Stimulated activated CD4-positive, alpha-beta T cell treated with anti-CD3 and anti-CD28 coated beads, Interleukin-1b, Interleukin-23, amount 100 ng/mL, for 48 hours (primary cell): ENCODE results near the gene SPATA31E1.

Experiments used
- DNase-seq: peaks from one replicate; pipeline ENCODE4 v3.0.0-alpha.2; 2020

SPATA31E1 gene

DNA sequence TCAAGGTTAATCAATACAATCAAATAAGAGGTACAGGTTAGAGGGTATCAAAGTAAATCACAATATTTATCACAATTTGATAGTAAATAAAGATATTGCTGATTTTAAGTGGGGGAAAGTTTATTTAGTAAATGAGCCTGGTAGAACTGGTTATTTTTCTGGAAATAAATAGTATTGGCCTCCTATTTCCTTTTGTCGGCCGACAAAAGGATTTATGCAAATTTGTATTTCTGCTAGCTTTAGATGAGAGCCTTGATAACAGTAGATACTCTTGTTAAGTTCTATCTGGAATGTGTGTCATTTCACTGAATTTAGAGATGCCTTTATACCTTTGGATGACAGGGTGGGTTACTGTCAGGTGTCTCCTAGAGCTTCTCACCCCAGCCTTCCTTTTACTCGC is 17.8 kb upstream of the SPATA31E1 start:
- DNase-seq, result no peak

DNA sequence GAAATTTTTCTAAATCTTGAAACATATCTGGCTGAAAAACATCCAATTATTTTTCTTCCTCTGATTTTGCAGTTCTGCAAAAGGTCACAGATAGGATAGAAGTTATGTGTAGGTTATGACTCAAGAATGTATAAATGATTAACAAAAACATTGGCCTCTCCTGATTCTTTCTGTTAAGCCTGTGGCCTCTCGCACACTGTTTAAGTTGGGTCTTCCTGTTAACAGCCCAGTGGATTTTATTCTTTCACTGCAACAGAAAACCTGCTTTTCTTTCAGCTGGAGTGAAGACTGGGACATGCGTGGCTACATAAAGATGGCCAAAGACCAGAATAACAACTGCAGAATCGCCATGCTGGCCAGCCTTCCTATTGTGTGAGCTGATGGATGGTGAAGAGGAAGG is 17.1 kb upstream of the SPATA31E1 start:
- DNase-seq, result no peak

DNA sequence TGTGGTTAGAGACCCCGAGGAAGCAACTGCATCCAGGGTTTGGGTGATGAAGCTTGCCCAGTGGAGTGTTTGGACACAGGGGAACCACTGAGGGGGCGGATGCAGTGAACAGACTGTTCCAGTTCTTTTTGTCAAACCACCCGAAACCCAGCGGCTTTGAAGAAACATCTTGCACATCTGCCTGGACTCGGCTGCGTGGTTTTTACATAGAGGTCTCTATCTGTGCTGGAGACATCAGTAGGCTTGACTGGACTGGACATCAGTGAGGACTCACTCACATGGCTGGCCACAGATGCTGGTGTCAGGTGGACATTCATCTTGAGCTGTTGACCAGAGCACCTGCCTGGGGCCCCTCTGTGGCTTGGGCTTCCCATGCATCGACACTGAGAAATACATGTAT is 15.3 kb upstream of the SPATA31E1 start:
- no peak for DNase-seq

DNA sequence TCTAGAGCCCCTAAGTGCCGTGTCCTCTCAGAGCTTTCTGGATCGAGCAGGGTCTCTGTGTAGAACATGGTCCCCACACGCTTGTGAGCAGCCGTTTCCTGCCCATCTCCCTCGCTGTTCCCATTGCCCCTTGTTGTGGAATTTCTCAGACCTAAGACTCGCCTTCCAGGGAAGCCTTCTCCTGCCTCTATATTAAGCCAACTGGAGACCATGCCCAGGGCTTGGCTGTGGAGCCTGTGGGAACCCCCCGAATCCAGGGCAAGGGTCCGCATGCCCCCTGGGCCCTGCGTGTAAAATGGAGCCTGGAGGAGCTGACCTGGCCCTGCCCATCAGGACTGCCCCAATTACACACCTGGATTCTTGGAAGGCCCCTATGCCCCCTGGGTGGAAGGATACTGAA is 14.5 kb upstream of the SPATA31E1 start:
- DNase-seq, result no peak

DNA sequence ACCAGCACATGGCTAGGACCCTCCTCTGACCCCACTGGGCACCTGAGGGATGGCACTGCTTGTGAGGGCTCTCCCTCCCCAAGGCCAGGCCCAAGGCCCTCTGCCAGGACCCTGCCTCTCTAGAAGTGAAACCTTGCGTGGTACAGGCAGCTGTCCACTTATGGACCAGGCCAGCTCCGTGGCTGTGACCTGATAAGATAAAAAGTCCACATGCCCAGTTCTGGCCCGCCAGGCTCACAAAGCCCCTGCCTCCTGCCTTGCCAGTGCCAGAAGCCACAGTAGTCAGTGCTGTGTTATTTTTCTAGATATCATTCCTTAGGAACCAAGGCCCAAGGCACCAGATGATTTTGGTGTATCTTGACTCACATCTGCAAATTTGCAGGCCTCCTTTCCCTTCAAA is 14.0 kb upstream of the SPATA31E1 start:
- DNase-seq, result no peak

DNA sequence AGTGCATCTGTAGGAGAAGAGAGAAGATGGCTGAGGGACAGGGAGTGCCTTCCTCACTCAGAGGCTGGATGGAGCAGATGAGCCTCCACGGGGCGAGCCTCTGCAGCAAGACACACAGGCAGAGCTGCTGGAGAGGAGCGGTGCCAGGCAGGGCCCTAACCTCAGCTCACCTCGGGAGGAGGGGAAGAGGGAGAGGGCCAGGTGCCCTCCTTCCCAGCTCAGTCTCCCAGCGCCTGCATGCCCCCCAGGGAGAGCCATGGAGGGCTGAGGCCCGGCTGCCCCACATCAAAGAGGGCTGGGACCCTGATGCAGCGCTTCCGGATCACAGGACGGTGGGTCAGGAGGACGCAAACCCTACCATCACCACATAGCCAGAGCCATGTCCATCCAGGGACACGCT is 13.6 kb upstream of the SPATA31E1 start:
- no peak for DNase-seq

DNA sequence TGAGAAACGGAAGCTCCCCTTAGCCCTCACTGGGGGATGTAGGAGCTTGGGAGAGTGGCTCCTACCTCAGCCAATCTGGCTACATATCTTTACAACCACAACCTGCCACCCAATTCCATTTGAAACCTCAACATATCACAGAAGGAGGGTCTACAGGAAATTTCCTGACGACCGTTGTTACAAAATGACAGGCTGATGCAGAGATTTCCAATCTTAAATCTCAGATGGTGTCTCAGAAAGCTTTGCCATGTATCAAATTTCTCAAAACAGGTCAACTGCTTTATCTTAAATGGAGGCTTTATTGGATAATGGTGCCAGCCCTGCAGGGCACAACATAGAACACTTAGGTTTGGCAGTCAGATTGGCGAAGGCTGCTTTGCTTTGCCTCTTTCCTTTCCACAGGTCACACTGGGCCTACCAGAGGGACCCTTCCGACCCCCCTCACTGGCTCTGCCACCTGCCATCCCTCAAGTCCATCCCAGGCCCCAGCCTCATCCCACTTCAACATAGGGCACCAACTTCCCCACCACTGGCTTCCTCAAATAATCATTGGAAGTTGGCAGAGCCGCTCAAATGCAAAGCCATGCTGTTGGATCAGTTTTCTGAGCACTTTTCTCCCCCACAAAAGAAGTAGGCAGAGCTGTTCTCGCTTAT is 11.1 kb upstream of the SPATA31E1 start:
- no peak for DNase-seq

DNA sequence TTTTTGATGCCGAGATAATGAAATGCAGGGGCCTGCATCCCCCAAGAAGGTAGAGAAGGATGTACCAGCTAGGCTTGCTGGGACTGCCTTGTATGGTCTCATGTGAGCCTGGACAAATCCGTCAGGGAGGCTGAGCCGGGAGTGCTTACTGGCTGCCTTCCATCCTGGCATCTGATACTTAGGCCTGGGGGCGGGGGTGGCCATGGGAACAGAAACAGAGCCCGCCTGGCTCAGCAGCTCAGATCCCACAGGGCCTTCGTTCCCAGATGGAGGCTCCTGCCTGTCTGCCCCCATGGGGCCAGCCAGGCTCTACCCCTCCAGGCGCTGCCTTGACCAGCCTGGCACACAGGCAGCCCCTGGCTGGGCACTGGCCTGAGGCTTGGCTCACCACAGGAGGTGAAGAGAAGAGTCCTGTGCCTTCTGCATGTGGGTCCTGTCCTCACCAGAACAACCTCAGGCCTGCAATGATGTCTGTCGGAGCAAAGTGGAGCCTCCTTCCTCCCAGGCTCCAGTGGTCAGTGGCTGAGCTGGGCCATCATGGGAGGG is 10.5 kb upstream of the SPATA31E1 start:
- no peak for DNase-seq

DNA sequence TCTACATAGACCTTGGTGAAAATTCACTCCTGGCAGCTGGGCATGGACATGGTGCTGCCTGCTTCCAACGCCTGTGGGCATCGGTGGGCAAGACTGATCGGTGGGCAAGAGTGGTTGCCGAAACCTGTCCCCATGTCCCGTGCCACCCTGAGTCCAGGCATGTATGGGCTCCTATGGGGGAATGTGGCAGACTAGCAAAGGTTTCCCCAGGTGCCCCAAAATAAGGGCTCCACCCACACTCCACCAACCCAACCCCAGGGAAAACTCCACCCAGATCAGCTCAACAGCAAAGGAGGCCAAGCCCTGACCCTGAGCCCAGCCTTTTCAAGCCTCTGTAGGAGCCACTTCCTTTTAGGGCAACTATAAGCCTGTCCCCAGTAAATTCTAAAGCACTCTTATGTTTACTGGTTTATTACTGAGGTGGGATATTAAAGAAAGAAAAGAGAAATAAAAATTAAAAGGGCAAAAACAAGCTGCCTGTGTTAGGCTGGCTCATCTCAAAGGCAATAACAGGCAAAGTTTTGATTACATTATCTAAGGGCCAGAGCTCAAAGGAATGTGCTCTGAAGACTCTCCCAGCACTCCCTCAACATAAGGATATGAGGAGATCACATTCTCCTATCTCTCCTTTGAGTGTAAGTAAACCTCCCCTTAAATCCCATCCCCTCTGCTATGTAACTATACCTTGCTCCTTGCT is 8.9 kb upstream of the SPATA31E1 start:
- DNase-seq, result no peak

DNA sequence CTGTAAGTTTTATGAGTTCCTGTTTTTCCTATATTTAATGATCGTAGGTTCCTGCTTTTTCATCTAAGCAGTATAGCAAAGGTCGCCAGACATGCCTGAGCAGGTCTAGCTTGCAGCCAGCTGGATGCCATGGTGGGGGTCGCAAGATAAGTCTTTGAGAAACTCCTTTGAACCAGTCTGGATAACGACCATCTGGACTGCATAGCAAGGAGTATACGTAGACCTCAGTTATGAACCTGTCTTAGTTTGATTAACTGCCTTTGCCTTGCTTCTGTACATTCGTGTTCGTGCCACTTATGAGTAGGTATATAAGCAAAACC is 8.4 kb upstream of the SPATA31E1 start:
- DNase-seq, result no peak

DNA sequence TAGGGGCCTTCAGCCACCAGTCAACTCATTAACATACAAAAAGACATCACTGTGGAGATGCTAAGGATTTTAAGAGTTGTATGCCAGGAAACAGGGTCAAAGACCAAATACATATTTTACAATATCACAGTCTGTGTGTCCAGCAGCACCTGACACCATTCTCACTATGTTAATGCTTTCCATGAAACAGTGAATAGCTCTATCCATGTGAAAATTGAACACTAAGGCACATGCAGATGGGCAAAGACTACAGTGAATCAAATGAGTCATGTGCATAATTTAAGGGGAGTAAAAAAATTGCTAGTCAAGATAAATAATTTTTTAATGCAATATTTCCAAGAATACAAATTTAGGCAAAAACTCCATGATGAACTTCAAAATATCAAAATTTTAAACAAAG is 7.6 kb upstream of the SPATA31E1 start:
- no peak for DNase-seq

DNA sequence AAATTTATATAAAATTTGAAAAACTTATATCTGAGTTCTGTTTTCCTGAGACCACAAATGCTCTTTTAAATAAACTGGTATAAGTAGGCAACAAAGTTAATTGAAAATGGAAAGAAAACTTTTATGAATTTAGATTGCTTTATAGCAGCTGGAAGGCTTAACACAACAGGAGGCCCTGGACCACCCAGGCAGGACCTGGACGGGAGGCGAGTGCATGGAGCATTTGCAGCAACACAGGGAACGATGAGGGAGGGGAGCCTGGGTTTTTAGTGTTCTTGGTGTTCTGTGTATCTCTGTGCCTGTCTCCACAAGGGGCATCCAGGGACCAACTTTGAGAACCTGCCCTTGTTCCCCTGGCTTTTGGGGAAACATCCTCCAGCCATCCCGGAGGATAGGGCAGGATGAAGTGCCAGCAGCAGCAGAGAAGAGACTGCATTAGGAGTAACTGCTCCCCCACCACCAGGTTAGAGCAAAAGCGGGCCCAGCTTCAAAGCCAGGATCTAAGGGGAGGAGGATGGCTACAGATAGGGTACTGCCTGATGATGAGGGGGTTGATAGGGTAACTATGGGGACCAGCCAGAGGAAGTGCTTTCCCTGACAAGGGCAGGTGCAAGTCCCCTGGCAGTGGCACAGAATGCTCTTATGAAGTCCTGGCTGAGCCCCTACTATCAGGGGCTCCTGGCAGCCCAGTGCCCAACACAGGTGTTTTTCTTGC is 6.7 kb upstream of the SPATA31E1 start:
- DNase-seq, result no peak

DNA sequence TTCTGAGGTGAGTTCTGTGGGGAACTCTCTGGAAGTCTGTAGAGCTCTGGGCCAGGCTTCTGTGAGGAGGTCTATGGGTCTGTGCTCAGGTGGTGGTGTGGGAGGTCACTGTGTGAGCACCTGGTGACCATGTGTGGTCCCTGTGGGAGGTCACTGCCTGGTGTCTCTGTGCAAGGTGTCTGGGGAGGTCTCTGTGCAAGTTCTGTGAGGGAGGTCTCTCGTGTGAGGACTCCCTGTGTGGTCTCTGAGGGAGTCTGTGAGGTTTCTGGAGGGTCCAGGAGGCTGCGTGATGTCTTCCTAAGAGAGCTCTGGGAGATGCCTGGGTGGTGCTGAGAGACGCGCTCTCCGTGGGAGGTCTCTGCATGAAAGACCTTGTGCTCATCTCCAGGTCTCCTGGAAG is 6.0 kb upstream of the SPATA31E1 start:
- no peak for DNase-seq

DNA sequence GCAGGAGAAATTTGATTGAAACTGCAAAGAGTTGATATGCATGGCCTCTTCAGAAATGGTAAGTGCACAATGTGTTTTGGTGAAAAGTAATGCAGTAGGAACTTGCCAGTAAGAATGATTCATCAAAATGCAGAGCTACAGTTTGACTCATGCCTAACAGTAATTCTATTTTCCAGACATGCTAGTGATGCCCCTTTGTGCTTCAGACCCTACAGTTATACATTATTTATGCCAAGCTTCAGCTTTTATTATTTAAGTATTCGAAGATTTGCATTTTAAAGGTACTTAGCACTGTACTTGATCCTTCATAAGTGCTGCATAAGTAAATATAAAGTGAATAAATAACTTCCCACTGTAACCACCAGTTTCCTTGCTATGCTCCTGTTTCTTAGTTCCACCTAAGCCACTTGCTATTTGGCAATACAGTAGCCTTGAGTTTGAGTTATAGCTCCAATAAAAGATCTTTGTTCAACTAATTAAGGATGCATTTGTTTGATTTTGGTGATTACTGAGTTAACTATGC is 3.6 kb upstream of the SPATA31E1 start:
- no peak for DNase-seq

DNA sequence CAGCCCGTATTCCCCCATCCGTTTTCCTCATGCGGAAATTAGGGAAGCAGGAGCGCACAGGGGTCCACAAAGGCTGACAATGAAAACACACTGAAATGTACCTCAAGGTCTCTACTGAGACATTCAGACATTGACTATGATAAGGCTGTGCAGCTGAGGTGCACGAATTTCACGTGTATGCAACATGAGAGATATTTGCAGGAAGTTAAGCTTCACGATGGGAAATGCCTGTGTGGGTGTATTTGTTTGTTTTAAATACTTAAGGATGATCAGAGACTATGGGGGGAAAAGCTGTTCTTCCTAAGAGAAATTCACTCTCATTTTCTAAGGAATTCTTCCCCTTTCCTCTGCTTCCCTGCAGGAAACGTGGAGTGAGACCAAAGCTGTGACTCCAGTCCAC is 2.6 kb upstream of the SPATA31E1 start:
- DNase-seq, result no peak

DNA sequence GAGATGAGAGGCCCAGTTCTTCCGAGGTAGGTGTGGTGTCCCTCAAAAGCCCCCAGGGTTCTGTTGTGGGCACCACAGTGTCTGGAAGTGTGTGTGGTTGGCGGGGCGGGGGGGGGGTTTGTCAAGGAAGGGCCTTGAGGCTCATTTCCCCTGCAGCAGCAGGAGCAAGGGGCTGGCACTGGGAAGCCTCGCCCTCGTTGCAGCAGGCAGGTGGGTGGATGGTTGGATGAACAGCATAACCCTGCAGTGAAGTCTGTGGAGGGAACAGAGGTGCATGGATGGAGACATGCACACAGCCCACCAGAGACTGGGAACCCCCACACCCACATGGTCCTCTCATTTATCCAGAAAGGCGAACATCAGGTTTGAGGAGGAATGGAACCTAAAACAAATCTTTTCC is 2.0 kb upstream of the SPATA31E1 start:
- no peak for DNase-seq

DNA sequence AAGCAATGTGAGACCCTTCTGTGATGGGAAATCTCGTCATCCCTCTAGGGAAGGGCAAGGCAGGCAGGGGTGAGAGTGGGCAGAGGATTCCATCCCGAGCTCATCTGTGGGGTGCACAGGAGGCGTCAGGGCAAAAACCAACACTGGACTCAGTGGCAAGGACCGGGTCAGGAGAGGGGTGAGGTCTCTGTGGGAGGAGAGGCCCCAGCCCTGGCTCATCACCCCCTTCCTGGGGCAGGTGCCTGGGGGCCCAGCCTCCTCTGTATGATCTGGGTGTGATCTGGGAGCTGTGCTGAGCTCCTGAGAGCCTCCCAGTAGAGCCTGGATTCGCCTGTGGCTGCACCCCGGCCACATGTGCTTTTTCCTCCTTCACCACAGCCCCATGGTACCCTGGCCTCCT is 597 bp downstream of the SPATA31E1 start:
- DNase-seq, result no peak

DNA sequence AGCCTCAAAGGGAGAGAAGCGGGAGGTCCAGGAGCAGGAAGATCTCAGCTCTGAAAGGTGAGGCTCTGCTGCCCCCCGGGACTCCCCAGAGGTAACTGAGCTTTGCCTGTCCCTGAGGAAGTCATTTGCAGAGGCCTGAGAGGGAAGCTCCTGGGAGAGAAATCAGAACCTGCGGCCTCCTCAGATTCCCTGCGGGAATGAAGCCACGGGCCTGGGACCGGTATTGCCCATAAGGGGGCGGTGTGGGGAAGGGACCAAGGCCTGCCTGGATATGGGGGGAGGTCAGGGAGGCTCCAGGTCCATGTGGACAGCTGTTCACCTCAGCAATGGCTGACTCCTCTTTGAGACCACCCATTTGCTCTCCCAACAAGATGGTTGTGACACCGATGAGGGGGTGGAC is 1.3 kb downstream of the SPATA31E1 start:
- no peak for DNase-seq

DNA sequence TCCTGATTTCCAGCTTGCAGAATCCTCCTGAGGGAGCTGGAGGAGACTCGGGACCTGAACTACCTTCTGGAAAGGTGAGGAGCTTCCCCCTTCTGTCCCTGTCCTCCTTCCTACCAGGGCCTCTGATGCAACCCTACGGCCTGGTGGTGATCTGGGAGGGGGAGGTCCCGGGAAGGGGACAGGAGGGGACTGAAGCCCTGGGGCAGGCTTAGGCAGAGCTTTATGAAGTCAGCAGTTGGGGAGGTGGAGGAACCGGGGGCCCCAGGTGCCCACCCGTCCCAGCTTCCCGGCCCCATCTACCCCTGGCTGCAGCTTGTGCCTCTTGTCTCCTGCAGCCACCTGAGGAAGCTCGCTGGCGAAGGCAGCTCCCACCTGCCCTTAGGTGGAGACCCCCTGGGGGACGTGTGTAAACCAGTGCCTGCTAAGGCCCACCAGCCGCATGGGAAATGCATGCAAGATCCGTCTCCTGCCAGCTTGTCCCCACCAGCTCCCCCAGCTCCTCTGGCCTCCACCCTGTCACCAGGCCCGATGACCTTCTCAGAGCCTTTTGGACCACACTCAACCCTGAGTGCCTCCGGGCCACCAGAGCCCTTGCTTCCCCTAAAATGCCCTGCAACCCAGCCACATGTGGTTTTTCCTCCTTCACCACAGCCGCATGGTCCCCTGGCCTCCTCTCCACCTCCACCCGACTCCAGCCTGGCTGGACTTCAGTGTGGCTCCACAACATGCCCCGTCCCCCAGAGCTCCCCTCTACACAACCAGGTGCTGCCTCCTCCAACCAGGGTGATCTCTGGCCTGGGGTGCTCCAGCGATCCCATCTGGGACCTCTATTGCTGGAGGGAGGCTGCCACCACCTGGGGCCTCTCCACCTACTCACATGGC is 2.1 kb downstream of the SPATA31E1 start:
- no peak for DNase-seq

DNA sequence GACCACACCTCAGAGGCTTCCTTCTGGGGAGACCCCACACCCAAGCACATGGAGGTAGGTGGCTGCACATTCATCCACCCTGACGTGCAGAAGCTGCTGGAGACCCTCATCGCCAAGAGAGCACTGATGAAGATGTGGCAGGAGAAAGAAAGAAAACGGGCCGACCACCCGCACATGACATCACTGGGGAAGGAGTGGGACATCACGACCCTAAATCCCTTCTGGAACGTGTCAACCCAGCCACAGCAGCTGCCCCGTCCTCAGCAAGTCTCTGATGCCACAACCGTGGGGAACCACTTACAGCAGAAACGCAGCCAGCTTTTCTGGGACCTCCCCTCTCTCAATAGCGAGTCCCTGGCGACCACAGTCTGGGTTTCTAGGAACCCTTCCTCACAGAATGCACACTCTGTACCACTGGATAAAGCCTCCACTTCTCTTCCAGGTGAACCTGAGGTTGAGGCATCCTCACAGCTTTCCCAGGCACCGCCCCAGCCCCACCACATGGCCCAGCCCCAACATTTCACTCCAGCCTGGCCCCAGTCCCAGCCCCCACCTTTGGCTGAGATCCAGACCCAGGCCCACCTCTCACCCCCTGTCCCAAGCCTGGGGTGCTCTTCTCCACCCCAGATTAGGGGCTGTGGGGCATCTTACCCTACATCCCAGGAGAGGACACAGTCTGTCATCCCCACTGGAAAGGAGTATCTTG is 3.0 kb downstream of the SPATA31E1 start:
- no peak for DNase-seq

DNA sequence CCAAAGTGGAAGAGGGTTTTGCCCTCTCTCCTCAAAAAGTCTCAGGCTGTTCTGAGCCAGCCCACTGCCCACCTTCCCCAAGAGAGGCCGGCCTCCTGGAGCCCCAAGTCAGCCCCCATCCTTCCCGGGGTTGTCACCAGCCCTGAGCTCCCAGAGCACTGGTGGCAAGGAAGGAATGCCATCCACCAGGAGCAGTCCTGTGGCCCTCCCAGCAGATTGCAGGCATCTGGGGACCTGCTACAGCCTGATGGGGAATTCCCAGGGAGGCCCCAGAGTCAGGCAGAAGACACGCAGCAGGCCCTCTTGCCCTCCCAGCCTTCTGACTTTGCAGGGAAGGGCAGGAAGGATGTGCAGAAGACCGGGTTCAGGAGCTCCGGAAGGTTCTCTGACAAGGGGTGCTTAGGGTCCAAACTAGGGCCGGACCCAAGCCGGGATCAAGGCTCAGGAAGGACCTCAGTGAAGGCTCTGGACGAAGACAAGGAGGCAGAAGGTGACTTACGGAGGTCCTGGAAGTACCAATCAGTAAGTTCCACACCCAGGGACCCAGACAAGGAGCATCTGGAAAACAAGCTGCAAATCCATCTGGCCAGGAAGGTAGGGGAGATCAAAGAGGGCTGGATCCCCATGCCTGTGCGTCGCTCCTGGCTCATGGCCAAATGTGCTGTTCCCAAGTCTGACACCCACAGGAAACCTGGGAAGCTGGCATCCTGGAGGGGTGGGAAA is 3.7 kb downstream of the SPATA31E1 start:
- DNase-seq, result no peak
